ENCODE measurements around the gene GARIN5A. TPM values are rescaled to one million over a fixed set of nuclear protein-coding genes. Genes with fewer than 3 reads are reported as not detected.

GARIN5A gene
- total RNA-seq, 1 donor from 2014 or later = 0.68 TPM

DNA sequence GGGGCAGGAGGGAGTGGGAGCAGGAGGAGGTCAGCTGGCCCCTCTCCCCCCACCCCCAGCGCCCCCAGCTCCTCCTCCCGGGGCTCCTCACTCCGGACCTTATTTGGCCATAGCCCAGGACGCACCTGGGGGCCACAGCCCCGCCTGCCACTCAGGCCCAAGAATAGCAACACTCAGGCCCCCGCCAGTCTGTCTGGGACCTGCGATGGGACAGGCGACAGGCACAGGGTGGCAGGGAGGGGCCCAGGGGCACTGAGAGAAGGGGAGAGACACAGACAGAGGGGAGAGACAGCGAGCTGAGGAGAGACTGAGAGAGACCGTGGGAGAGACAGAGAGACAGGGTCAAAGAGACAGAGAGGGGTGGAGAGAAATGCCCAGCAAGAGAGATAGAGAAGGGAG, 24.1 kb upstream of the GARIN5A start:
- no peaks in the 10 kb centered on the region for H3K9me3 Mint-ChIP-seq
- H3K27ac Mint-ChIP-seq = no peak overlapping the region

DNA sequence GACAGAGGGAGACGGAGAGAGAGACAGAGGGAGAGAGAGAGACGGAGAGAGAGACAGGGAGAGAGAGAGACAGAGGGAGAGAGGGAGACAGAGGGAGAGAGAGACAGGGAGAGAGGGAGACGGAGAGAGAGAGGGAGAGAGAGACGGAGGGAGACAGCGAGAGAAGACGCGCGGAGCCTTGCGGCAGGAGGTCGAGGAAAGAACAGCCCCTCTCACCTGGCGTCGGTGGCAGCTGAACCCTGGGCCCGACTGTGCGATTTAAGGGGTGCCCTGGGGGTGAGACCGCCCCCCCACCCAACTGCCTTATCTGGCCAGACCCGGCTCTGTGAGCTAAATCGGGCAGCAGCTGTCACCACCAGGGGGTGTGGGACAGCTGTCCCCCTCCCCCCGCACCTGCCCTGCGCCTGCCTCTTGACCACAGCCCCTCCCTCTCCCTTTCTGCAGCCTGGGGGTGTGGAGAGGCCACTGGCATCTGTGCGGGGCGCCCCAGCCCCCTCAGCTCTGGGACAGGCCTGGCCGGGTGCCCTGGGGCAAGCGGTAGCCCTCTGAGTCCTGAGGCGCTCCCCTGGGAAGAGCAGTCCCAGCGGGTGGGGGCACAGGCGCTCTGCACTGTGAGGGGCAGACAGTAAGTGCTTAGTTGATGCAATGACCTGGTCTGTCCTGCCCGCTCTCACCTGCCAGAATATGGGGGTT, 23.6 kb upstream of the GARIN5A start:
- Mint-ChIP-seq H3K27ac (no peak overlapping the region), H3K9me3 (no peaks in the 10 kb centered on the region)
- peak; percentile 61 for DNase-seq

More for the DNA sequence above, 24.1 kb upstream of the GARIN5A start:
- Mint-ChIP-seq H3K4me3 (no peak overlapping the region), H3K36me3 (ENCODE audit: low read depth) (peaks cover 4% of the 10 kb centered on the region), H3K27me3 (no peaks in the 10 kb centered on the region), H3K4me1 (no peaks in the 10 kb centered on the region)
- peak; percentile 54 for DNase-seq
- intact Hi-C loops (cut with micrococcal nuclease) = no loop called here

GRCh38 chr19:50498219-50499056, 21.8 kb upstream of the GARIN5A start:
- Mint-ChIP-seq H3K27ac (no peak overlapping the region), H3K9me3 (no peaks in the 10 kb centered on the region), H3K27me3 (no peaks in the 10 kb centered on the region), H3K36me3 (ENCODE audit: low read depth) (no peaks in the 10 kb centered on the region), H3K4me3 (no peak overlapping the region), H3K4me1 (no peaks in the 10 kb centered on the region)
- intact Hi-C loops (cut with micrococcal nuclease) = no loop called here
- no peak for DNase-seq

More for the DNA sequence above, 23.6 kb upstream of the GARIN5A start:
- intact Hi-C loops (cut with micrococcal nuclease) = no loop called here
- H3K27me3 Mint-ChIP-seq = no peaks in the 10 kb centered on the region
- peaks cover 2% of the 10 kb centered on the region for H3K36me3 Mint-ChIP-seq (ENCODE audit: low read depth)
- no peaks in the 10 kb centered on the region for H3K4me1 Mint-ChIP-seq
- no peak overlapping the region for H3K4me3 Mint-ChIP-seq

GRCh38 chr19:50497022-50497405, 20.4 kb upstream of the GARIN5A start:
- Mint-ChIP-seq H3K27me3 (peaks cover 3% of the 10 kb centered on the region), H3K36me3 (ENCODE audit: low read depth) (no peaks in the 10 kb centered on the region), H3K27ac (no peak overlapping the region), H3K4me3 (no peak overlapping the region), H3K4me1 (peaks cover 5% of the 10 kb centered on the region), H3K9me3 (no peaks in the 10 kb centered on the region)
- no peak for DNase-seq
- intact Hi-C loops (cut with micrococcal nuclease) = no loop called here

DNA sequence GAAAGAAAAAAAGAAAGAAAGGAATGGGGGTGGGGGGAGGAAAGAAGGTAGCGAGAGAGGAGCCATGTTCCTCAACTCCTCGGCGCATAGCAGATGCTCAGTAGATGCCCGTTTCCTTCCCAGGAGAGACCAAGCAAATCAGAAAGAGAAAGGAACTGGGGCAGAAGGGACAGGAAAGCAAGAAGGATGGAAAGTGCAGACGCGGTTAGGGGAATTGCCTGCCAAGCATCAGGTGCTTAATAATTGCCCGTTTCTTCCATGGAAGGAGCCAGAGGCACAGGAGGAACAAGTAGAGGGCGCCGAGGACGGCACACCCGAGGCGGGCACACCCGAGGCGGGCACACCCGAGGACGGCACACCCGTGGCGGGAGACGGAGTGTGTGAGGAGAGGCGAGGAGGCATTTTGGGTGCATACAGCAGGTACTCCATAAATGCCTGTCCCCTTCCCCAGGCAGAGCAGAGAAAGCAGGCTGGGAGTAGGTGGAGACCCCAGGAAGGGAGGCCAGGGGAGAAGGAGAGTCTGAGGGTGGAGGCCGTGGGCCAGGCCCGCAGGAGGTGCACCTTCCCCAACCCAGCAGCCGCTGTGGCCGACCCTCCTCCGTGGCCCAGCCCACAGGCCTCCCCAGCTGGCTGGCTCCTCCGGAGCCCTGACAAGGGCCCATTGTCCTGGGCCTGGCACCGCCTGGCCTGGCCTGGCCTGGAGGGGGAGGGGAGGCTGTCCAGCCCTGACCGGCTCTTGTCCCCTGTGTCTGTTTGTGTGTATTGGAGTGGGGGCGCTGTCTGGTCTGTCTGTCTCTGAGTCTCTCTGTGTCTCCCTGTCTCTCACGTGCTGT, 19.8 kb upstream of the GARIN5A start:
- no peak for DNase-seq
- peaks cover 11% of the 10 kb centered on the region for H3K4me1 Mint-ChIP-seq
- H3K27me3 Mint-ChIP-seq = peaks cover 9% of the 10 kb centered on the region
- H3K27ac Mint-ChIP-seq = no peak overlapping the region
- peaks cover 2% of the 10 kb centered on the region for H3K36me3 Mint-ChIP-seq (ENCODE audit: low read depth)
- intact Hi-C loops (cut with micrococcal nuclease) = no loop called here
- H3K4me3 Mint-ChIP-seq = no peak overlapping the region
- no peaks in the 10 kb centered on the region for H3K9me3 Mint-ChIP-seq

DNA sequence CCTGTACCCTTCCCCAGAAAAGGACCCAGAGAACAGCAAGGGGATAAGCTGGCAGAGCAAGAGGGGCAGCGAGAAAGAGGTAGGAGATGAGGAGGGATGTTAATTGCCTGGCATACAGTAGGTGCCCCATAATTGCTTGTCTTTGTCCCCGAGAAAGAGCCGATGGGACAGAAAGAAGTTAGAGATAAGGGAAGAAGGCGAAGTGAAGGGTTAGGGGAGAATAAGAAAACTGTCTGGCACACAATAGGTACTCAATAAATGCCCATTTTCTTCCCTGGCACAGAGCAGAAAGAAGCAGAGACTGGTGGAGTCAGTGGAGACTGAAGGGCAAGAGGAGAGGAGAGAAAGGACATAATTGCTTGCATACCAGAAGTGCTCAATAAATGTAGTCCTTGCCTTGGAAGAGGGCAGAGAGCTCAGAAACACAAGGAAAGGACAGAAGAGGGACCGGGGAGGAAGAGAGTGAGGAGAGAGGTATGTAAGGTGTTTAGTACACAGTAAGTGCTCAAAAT, 18.4 kb upstream of the GARIN5A start:
- DNase-seq = no peak
- Mint-ChIP-seq H3K27ac (no peak overlapping the region), H3K36me3 (ENCODE audit: low read depth) (peaks cover 2% of the 10 kb centered on the region), H3K27me3 (peaks cover 10% of the 10 kb centered on the region), H3K4me1 (peaks cover 15% of the 10 kb centered on the region), H3K4me3 (no peak overlapping the region), H3K9me3 (no peaks in the 10 kb centered on the region)
- intact Hi-C loops (cut with micrococcal nuclease) = no loop called here

- no peaks in the 10 kb centered on the region for H3K9me3 Mint-ChIP-seq
- no peak overlapping the region for H3K4me3 Mint-ChIP-seq
- intact Hi-C loops (cut with micrococcal nuclease) = no loop called here
- no peak overlapping the region for H3K27ac Mint-ChIP-seq
- DNase-seq = no peak
- peaks cover 6% of the 10 kb centered on the region for H3K36me3 Mint-ChIP-seq (ENCODE audit: low read depth)
- peaks cover 15% of the 10 kb centered on the region for H3K4me1 Mint-ChIP-seq
- H3K27me3 Mint-ChIP-seq = peaks cover 10% of the 10 kb centered on the region
Observed at GRCh38 chr19:50494186-50495019, 17.8 kb upstream of the GARIN5A start.

- DNase-seq = no peak
- Mint-ChIP-seq H3K27ac (no peak overlapping the region), H3K36me3 (ENCODE audit: low read depth) (peaks cover 6% of the 10 kb centered on the region), H3K4me3 (no peak overlapping the region), H3K27me3 (peaks cover 10% of the 10 kb centered on the region), H3K9me3 (no peaks in the 10 kb centered on the region), H3K4me1 (peaks cover 15% of the 10 kb centered on the region)
- intact Hi-C loops (cut with micrococcal nuclease) = no loop called here
Observed at GRCh38 chr19:50493171-50493570, 16.5 kb upstream of the GARIN5A start.

DNA sequence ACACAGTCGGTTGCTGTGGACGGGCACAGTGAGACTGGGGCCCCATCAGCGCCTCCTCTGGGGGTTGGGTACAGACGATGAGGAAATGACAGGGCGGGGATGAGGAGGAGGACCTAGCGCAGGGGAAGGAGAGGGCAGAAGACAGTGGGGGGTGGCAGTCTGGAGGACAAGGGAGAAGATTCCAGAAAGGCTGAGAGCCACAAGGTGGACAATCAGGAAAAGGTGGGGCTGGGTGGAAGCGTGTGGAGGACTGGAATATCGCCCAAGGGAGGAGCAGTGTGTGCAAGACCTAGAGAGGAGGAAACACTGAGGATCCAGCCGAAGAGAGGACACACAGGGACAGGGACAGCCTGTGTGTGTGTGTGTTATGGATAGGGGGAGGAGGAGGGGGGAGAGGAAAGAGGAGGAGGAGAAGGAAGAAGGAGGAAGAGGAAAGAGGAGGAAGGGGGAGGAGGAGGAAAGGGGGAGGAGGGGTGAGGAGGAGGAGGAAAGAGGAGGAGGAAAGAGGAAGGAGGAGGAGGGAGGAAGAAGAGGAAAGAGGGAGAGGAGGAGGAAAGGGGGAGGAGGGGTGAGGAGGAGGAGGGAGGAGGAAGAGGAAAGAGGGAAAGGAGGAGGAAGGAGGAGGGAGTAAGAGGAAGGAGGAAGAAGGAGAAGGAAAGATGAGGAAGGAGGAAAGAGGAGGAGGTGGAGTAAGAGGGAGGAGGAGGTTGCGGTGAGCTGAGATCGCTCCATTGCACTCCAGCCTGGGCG, 15.8 kb upstream of the GARIN5A start:
- Mint-ChIP-seq H3K36me3 (ENCODE audit: low read depth) (peaks cover 6% of the 10 kb centered on the region), H3K4me3 (peak overlapping the region; percentile 42), H3K9me3 (no peaks in the 10 kb centered on the region), H3K4me1 (peaks cover 17% of the 10 kb centered on the region), H3K27ac (peak overlapping the region; percentile 44), H3K27me3 (peaks cover 10% of the 10 kb centered on the region)
- intact Hi-C loops (cut with micrococcal nuclease) = no loop called here
- DNase-seq = no peak

DNA sequence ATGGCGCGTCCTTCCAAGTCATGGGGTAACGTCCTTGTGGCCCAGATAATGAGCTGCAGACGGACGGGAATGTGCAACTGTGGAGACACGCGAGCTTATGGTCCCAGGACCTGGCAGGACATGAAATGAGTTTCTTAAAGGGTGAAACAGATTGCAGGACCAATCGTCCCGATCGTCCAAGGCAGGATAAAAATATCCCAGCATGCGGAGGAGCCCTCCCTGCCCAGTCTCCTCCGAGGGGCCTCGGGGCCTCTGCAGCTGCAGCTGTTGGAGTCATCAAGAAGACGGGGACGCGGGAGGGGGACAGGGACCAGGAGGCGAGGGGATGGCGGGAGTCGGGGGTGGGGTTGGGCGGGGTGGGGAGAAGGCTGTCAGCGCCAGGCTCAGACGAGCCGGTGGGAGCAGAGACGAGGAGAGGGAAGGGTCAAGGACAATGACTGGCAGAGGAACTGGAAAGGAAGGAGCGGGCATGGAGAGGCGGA, 14.4 kb upstream of the GARIN5A start:
- Mint-ChIP-seq H3K27ac (no peak overlapping the region), H3K9me3 (no peaks in the 10 kb centered on the region), H3K36me3 (ENCODE audit: low read depth) (peaks cover 11% of the 10 kb centered on the region), H3K4me1 (peaks cover 17% of the 10 kb centered on the region), H3K27me3 (peaks cover 10% of the 10 kb centered on the region), H3K4me3 (no peak overlapping the region)
- intact Hi-C loops (cut with micrococcal nuclease) = no loop called here
- no peak for DNase-seq

DNA sequence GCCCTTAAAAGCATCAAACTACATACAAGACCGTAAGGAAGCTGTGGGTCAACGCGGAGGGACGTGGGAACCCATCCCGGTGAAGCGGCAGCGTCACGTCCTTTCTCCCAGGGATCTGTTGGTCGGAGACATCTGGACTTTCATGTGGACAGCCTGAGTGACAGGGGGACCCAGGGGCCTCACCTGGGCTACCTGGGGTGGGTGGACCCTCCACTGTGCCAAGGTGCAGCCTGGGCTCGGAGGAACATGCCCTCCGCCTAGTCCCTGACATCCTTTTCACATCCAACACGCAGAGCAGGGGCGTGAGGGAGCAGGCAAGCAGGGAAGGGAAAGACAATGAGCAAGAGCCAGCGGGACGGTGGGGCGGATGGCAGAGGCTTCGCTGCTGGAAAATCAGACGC, 13.8 kb upstream of the GARIN5A start:
- Mint-ChIP-seq H3K9me3 (no peaks in the 10 kb centered on the region), H3K36me3 (ENCODE audit: low read depth) (peaks cover 16% of the 10 kb centered on the region), H3K27me3 (peaks cover 10% of the 10 kb centered on the region), H3K4me1 (peaks cover 17% of the 10 kb centered on the region), H3K27ac (no peak overlapping the region), H3K4me3 (no peak overlapping the region)
- intact Hi-C loops (cut with micrococcal nuclease) = no loop called here
- DNase-seq = no peak

DNA sequence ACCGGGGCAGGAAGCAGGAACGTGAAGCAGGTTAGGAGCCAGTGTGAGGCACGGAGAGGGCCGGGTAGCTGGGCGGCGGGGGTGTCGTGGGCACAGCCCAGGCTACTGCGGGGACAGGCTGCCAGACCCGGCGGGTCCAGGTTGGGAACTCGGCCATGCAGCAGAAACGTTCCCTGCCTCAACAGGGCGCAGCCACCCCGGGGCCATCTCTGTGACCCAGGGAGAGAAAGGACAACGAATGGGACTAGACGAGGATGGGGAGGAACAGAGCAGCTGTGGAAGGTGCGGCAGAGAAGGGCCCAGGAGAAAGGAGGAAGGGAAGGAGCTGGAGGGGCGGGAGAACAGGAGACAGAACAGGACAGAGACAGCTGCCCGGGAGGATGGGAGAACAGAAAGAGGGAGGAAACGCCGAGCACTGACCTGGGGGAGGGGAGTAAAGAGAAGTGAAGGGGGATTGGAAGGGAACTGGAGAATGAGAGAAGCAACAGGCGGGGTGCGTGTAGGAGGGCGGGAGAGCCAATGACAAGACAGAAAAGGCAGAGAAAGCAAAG, 12.9 kb upstream of the GARIN5A start:
- no peak for DNase-seq
- Mint-ChIP-seq H3K9me3 (no peaks in the 10 kb centered on the region), H3K27me3 (peaks cover 10% of the 10 kb centered on the region), H3K4me1 (peaks cover 17% of the 10 kb centered on the region), H3K27ac (no peak overlapping the region), H3K36me3 (ENCODE audit: low read depth) (peaks cover 25% of the 10 kb centered on the region), H3K4me3 (no peak overlapping the region)
- intact Hi-C loops (cut with micrococcal nuclease) = no loop called here
